Neural progenitor cell (in vitro differentiated cells): Measurements from ENCODE around the gene APOL3.

ENCODE experiments used
- EZH2 ChIP-seq: fragments of 200-600 bp; sonication (generic); IDR thresholded peaks from 2 replicates; pipeline ENCODE4 v1.6.1; 2017; ENCODE audit warnings: antibody characterized with exemption, mild to moderate bottlenecking, moderate library complexity
- TF ChIP-seq, protein P1 (sequence below): fragments of 200-600 bp; sonication (generic); IDR thresholded peaks from 2 replicates; pipeline ENCODE4 v1.5.1; 2017; ENCODE audit warnings: antibody characterized with exemption, mild to moderate bottlenecking

DNA sequence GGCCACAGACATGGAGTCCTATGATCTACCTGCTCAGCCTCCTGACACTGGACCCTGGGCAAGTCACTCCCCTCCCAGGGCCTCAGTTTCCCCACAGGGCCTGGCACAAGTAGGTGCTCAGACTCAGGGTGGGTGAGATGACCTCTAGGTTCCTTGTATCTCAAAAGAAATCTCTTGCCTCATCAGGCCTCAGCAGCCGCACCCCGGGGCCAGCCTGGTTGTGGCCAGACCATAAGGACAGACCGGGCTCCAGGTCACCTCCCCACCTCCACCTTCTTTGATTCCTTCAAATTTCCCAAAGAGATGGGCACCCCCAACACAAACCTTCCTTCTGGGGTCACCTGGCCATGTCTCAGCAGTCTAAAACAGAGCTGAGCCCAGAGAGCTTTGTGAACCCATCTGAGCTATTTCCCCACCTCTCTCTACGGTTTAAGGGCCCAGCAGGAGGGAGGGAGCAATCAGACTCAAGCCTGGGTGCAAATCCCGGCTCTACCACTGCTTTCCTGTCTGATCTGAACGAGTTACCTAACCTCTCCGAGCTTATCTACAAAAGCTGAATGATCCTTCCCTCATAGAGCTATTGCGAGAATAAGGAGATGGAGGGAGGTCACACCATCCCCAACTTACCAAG lies 43.6 kb upstream of the APOL3 start:
- TF ChIP-seq, protein P1, sequence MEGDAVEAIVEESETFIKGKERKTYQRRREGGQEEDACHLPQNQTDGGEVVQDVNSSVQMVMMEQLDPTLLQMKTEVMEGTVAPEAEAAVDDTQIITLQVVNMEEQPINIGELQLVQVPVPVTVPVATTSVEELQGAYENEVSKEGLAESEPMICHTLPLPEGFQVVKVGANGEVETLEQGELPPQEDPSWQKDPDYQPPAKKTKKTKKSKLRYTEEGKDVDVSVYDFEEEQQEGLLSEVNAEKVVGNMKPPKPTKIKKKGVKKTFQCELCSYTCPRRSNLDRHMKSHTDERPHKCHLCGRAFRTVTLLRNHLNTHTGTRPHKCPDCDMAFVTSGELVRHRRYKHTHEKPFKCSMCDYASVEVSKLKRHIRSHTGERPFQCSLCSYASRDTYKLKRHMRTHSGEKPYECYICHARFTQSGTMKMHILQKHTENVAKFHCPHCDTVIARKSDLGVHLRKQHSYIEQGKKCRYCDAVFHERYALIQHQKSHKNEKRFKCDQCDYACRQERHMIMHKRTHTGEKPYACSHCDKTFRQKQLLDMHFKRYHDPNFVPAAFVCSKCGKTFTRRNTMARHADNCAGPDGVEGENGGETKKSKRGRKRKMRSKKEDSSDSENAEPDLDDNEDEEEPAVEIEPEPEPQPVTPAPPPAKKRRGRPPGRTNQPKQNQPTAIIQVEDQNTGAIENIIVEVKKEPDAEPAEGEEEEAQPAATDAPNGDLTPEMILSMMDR: no peak
- no peak for TF ChIP-seq EZH2
